Nephron (organoid): ENCODE data around the gene MFSD1.

Experiments used
- H3K27ac Mint-ChIP-seq, 3 experiments: 2 replicates each; pipeline ENCODE4 v1.8.0; 2020; ENCODE audit warnings: mixed read lengths in 3 of 3, mild to moderate bottlenecking in 2 of 3, moderate library complexity in 1 of 3
- H3K27me3 Mint-ChIP-seq: 2 replicates; pipeline ENCODE4 v1.8.0; 2021; ENCODE audit warnings: low read depth, mild to moderate bottlenecking, moderate library complexity, mixed read lengths
- H3K36me3 Mint-ChIP-seq: 2 replicates; pipeline ENCODE4 v1.8.0; 2020; ENCODE audit warnings: low read depth, mixed read lengths
- H3K4me1 Mint-ChIP-seq: 2 replicates; pipeline ENCODE4 v1.8.0; 2020; ENCODE audit warnings: mixed read lengths
- H3K4me3 Mint-ChIP-seq, 3 experiments: 2 replicates each; pipeline ENCODE4 v1.8.0; 2020; ENCODE audit warnings: mild to moderate bottlenecking in 3 of 3, mixed read lengths in 3 of 3, moderate library complexity in 2 of 3
- H3K9me3 Mint-ChIP-seq: 2 replicates; pipeline ENCODE4 v1.8.0; 2020; ENCODE audit warnings: mixed read lengths
- CTCF ChIP-seq, 3 experiments: fragments of 200-600 bp; sonication (generic); IDR thresholded peaks; one replicate each; pipeline ENCODE4 v1.5.0; 2021; ENCODE audit warnings: antibody characterized with exemption in 3 of 3; ENCODE audit not compliant: unreplicated experiment in 3 of 3

MFSD1 gene

GRCh38 chr3:158773166-158773565 is 28.7 kb upstream of the MFSD1 start:
- H3K9me3 Mint-ChIP-seq, result no peaks in the 10 kb centered on the region
- no peaks in the 10 kb centered on the region for H3K27me3 Mint-ChIP-seq
- H3K4me1 Mint-ChIP-seq, result peaks cover 75% of the 10 kb centered on the region
- peak overlapping the region; percentile 94 to 99 (median 98) for H3K27ac Mint-ChIP-seq
- TF ChIP-seq CTCF (IDR thresholded peaks at IDR 0.05; ENCODE audit: unreplicated experiment in 3 of 3), result no peak
- no peaks in the 10 kb centered on the region for H3K36me3 Mint-ChIP-seq
- H3K4me3 Mint-ChIP-seq, result no peak overlapping the region

GRCh38 chr3:158773845-158774830 is 27.7 kb upstream of the MFSD1 start:
- Mint-ChIP-seq H3K4me3 (peak overlapping the region in 1 of 3 experiments; percentile 32), H3K4me1 (peaks cover 65% of the 10 kb centered on the region), H3K27ac (peak overlapping the region; percentile 94 to 99 (median 98)), H3K27me3 (no peaks in the 10 kb centered on the region), H3K9me3 (no peaks in the 10 kb centered on the region), H3K36me3 (no peaks in the 10 kb centered on the region)
- TF ChIP-seq CTCF (IDR thresholded peaks at IDR 0.05; ENCODE audit: unreplicated experiment in 3 of 3), result no peak

GRCh38 chr3:158774965-158775364 is 26.9 kb upstream of the MFSD1 start:
- TF ChIP-seq CTCF (IDR thresholded peaks at IDR 0.05; ENCODE audit: unreplicated experiment in 3 of 3), result no peak
- Mint-ChIP-seq H3K4me1 (peaks cover 57% of the 10 kb centered on the region), H3K27me3 (no peaks in the 10 kb centered on the region)

GRCh38 chr3:158775426-158776410 is 26.1 kb upstream of the MFSD1 start:
- Mint-ChIP-seq H3K27ac (peak overlapping the region; percentile 94 to 99 (median 98)), H3K36me3 (no peaks in the 10 kb centered on the region), H3K9me3 (no peaks in the 10 kb centered on the region), H3K27me3 (no peaks in the 10 kb centered on the region), H3K4me1 (peaks cover 49% of the 10 kb centered on the region), H3K4me3 (peak overlapping the region; percentile 1 to 34 (median 11))
- no peak for TF ChIP-seq CTCF (IDR thresholded peaks at IDR 0.05; ENCODE audit: unreplicated experiment in 3 of 3)

More at GRCh38 chr3:158774965-158775364, 26.9 kb upstream of the MFSD1 start:
- Mint-ChIP-seq H3K9me3 (no peaks in the 10 kb centered on the region), H3K4me3 (peak overlapping the region; percentile 1 to 11 (median 3)), H3K36me3 (no peaks in the 10 kb centered on the region), H3K27ac (peak overlapping the region; percentile 94 to 99 (median 98))

- no peaks in the 10 kb centered on the region for H3K36me3 Mint-ChIP-seq
- peak overlapping the region; percentile 10 to 99 (median 98) for H3K27ac Mint-ChIP-seq
- no peaks in the 10 kb centered on the region for H3K9me3 Mint-ChIP-seq
- no peak overlapping the region for H3K4me3 Mint-ChIP-seq
- H3K27me3 Mint-ChIP-seq, result no peaks in the 10 kb centered on the region
- H3K4me1 Mint-ChIP-seq, result peaks cover 48% of the 10 kb centered on the region
- no peak for TF ChIP-seq CTCF (IDR thresholded peaks at IDR 0.05; ENCODE audit: unreplicated experiment in 3 of 3)
These were observed 25.3 kb upstream of the MFSD1 start for GRCh38 chr3:158776531-158776930.
